ENCODE results near the gene KLHL26. TPM values are rescaled to one million over a fixed set of nuclear protein-coding genes. Genes with fewer than 3 reads are reported as not detected.

KLHL26 gene
- total and polyA plus RNA-seq, 9 of the 15 experiments (the other 6 are each of a cell fraction or from before 2014, with no cell fraction given), result 0.13 to 13.3 (median 1.4) TPM

DNA sequence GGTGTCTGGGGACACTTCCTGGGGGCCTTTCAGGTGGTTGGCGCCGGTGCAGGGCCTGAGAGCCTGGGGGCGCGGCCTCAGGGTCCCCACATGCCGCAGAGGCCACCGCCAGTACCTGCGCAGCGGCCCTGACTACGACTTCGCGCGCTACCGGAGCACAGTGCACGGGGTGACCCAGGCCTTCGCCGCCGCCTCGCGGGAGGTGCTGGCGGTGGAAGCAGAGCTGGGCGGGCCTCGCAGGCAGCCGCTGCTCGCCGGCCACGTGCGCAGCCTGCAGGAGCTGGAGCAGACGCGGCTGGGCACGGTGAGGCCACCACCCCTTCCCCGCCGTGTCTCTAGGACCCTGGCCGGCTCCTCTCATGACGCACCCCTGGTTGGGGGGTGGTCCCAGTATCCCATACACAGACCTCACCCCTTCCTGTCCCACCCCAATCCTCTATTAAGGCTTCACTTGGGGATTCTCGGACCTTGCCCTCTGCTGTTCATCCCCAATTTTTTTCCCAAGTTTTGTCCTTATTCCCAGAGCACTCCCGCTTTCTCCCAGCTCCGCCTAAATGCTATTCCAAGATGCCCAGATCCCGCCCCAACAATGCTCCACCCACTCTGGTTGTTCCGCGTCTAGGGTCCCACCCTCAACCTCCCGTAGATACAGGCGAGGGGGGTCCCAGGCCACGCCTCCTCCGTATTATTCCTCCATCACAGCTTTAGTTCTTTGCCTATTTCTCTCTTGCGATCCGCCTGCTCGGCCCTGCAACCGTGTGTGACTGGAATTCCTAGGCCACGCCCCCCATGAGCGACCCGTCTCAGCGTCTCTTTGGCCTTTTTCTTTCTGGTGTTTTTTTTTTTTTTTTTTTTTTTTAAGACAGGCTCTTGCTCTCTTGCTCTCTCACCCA, 47.2 kb upstream of the KLHL26 start (continued):
- TF ChIP-seq, protein P1, sequence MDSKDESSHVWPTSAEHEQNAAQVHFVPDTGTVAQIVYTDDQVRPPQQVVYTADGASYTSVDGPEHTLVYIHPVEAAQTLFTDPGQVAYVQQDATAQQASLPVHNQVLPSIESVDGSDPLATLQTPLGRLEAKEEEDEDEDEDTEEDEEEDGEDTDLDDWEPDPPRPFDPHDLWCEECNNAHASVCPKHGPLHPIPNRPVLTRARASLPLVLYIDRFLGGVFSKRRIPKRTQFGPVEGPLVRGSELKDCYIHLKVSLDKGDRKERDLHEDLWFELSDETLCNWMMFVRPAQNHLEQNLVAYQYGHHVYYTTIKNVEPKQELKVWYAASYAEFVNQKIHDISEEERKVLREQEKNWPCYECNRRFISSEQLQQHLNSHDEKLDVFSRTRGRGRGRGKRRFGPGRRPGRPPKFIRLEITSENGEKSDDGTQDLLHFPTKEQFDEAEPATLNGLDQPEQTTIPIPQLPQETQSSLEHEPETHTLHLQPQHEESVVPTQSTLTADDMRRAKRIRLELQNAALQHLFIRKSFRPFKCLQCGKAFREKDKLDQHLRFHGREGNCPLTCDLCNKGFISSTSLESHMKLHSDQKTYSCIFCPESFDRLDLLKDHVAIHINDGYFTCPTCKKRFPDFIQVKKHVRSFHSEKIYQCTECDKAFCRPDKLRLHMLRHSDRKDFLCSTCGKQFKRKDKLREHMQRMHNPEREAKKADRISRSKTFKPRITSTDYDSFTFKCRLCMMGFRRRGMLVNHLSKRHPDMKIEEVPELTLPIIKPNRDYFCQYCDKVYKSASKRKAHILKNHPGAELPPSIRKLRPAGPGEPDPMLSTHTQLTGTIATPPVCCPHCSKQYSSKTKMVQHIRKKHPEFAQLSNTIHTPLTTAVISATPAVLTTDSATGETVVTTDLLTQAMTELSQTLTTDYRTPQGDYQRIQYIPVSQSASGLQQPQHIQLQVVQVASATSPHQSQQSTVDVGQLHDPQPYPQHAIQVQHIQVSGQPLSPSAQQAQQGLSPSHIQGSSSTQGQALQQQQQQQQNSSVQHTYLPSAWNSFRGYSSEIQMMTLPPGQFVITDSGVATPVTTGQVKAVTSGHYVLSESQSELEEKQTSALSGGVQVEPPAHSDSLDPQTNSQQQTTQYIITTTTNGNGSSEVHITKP (IDR thresholded peaks at IDR 0.05; ENCODE audit: partially characterized antibody), result no peak
- no peak for TF ChIP-seq ZNF146 (CRISPR knock-in tag; IDR thresholded peaks at IDR 0.05; ENCODE audit: unreplicated experiment)
- no peak for TF ChIP-seq TRIM28 (IDR thresholded peaks at IDR 0.05)
- no peak for TF ChIP-seq ZBTB11 (CRISPR knock-in tag; IDR thresholded peaks at IDR 0.05)
- TF ChIP-seq TARDBP (IDR thresholded peaks at IDR 0.05), result no peak
- peak in 1 of 2 experiments; percentile 47; a peak in 2 of 4 replicates for TF ChIP-seq RAD21 (CRISPR knock-in tag; conservative IDR thresholded peaks at IDR 0.05 in 1 of 2, IDR thresholded peaks at IDR 0.05 in 1 of 2)
- TF ChIP-seq FOXJ3 (CRISPR knock-in tag; IDR thresholded peaks at IDR 0.05), result no peak
- no peak for TF ChIP-seq ADNP (tag; IDR thresholded peaks at IDR 0.05)
- TF ChIP-seq DIDO1 (tag; IDR thresholded peaks at IDR 0.05; ENCODE audit: low read depth), result no peak
- no peak for TF ChIP-seq CBX5 (IDR thresholded peaks at IDR 0.05; ENCODE audit: borderline replicate concordance, low read depth)
- no peak for TF ChIP-seq TBP (optimal IDR thresholded peaks at IDR 0.05; ENCODE audit: low read depth, low read length)
- no peak for TF ChIP-seq GTF2E2 (tag; IDR thresholded peaks at IDR 0.05)
- TF ChIP-seq CXXC5 (CRISPR knock-in tag; IDR thresholded peaks at IDR 0.05), result peak; percentile 52
- no peak for TF ChIP-seq ZNF174 (CRISPR knock-in tag; IDR thresholded peaks at IDR 0.05)
- no peak for TF ChIP-seq ZNF140 (CRISPR knock-in tag; IDR thresholded peaks at IDR 0.05)
- no peak for TF ChIP-seq ZEB2 (IDR thresholded peaks at IDR 0.05)
- no peak for TF ChIP-seq POLR2A (conservative IDR thresholded peaks at IDR 0.05)
- TF ChIP-seq, protein P2, sequence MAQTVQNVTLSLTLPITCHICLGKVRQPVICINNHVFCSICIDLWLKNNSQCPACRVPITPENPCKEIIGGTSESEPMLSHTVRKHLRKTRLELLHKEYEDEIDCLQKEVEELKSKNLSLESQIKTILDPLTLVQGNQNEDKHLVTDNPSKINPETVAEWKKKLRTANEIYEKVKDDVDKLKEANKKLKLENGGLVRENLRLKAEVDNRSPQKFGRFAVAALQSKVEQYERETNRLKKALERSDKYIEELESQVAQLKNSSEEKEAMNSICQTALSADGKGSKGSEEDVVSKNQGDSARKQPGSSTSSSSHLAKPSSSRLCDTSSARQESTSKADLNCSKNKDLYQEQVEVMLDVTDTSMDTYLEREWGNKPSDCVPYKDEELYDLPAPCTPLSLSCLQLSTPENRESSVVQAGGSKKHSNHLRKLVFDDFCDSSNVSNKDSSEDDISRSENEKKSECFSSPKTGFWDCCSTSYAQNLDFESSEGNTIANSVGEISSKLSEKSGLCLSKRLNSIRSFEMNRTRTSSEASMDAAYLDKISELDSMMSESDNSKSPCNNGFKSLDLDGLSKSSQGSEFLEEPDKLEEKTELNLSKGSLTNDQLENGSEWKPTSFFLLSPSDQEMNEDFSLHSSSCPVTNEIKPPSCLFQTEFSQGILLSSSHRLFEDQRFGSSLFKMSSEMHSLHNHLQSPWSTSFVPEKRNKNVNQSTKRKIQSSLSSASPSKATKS (CRISPR knock-in tag; IDR thresholded peaks at IDR 0.05), result no peak
- TF ChIP-seq PPARD (CRISPR knock-in tag; IDR thresholded peaks at IDR 0.05), result no peak
- TF ChIP-seq RBM25 (IDR thresholded peaks at IDR 0.05; ENCODE audit: low read depth, low read length, severe bottlenecking), result peak; percentile 60
